ENCODE results near the gene ZNF561.

ZNF561 gene

GRCh38 chr19:9580728-9581127 is 40.3 kb downstream of the ZNF561 start:
- no peak for DNase-seq (ENCODE audit: low read depth)

DNA sequence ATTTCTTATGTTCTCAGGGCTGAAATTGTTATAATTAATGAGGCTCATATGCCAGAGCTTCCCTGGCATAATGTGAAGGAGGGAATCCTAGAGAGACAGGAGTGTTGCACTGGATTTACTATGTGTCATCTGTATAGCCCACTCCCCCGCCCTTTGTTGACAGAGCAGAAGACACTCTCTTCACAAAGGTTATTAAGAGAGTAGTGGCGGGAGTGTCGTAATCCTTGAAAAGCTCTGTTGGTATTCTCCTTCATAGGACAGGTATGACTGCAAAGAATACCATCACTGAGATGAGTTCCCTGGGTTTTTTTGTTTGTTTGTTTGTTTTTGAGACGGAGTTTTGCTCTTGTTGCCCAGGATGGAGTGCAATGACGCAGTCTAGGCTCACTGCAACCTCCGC is 50.8 kb downstream of the ZNF561 start:
- no peak for DNase-seq (ENCODE audit: low read depth)

DNA sequence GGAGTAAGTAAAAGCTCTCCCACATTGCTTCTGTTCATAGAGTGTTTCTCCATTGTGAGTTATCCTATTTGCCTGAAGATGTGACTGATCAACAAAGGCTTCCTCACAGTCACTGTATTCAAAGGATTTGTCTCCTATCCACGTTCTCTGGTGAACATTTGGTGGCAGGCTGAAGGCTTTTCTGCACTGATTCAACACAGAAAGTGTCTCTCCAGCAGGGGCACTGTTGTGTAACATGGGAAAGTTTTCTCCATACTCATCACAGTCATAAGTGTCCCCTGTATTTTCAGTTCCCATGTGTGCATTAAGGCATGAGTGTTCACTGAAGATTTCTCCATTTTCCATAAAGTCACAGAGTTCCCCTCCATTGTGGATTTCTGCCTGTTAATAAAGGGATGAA is 54.3 kb downstream of the ZNF561 start:
- DNase-seq (ENCODE audit: low read depth) = no peak

DNA sequence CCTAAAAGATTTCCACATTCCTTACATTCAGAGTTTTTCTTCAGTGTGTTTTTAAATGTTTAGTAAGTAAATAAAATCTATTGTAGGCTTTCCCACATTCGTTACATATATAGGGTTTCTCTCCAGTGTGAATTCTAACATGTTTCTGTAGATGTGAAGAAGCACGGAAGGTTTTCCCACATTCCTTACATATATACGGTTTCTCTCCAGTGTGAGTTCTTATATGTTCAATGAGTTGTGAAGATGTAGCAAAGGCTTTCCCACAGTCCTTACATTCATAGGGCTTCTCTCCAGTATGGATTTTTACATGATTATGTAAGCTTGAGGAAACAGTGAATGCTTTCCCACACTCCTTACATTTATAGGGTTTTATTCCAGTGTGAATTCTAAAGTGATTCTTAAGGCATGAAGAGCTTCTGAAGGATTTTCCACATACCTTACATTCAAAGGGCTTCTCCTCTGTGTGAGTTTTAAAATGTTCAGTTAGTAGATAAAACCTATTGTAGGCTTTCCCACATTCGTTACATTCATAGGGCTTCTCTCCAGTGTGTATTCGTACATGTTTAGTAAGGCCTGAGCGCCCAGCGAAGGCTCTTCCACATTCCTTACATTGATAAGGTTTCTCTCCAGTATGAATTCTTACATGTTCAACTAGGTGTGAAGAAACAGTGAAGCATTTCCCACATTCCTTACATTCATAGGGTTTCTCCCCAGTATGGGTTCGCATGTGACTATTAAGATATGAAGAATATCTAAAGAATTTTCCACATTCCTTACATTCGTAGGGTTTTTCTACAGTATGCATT is 54.9 kb downstream of the ZNF561 start:
- no peak for DNase-seq (ENCODE audit: low read depth)

Measured in HS-5 (cell line).